ENCODE measurements around the gene MAP2K2. TPM values are rescaled to one million over a fixed set of nuclear protein-coding genes. Genes with fewer than 3 reads are reported as not detected.

Gene MAP2K2
- total RNA-seq, 2 donors from 2014 or later, result 191 TPM

DNA sequence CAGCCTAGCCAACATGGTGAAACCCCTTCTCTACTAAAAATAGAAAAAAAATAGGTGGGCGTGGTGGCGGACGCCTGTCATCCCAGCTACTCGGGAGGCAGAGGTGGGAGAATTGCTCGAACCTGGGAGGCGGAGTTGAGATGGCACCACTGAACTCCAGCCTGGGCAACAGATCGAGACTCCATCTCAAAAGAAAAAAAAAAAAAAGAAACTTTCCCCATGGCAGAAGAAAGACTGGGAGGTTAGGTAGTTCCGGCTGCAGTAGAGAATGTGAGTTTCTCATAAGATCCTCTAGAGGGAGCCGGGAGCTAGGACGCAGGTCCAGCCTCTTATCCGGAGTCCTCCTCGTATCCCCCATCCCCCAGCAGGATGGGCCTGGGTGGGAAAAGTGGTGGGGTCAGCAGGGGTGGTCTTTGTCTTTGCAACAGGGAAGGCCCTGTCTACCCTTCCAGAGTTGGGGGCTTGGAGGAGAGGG lies 16.4 kb upstream of the MAP2K2 start:
- Mint-ChIP-seq H3K9me3 (no peaks in the 10 kb centered on the region), H3K4me3 (no peak overlapping the region), H3K27ac (no peak overlapping the region), H3K27me3 (ENCODE audit: insufficient read depth) (peaks cover 13% of the 10 kb centered on the region), H3K36me3 (ENCODE audit: low read depth) (no peaks in the 10 kb centered on the region), H3K4me1 (peaks cover 1% of the 10 kb centered on the region)
- Histone ChIP-seq H3K4me1 (ENCODE audit: control insufficient read depth, insufficient read depth, low read length) (no peaks in the 10 kb centered on the region), H3K36me3 (ENCODE audit: control insufficient read depth, insufficient read depth, low read length) (no peaks in the 10 kb centered on the region), H3K9me3 (ENCODE audit: control insufficient read depth, low read length) (no peaks in the 10 kb centered on the region), H3K9ac (ENCODE audit: extremely low read depth, low read length, poor library complexity, severe bottlenecking) (no peak overlapping the region), H3K4me3 (ENCODE audit: low read length) (no peak overlapping the region), H3K27me3 (ENCODE audit: control insufficient read depth, insufficient read depth, low read length, poor library complexity, severe bottlenecking) (peaks cover under 1% of the 10 kb centered on the region), H3K27ac (ENCODE audit: low read depth, low read length) (no peak overlapping the region)
- WGBS, 2 experiments (ENCODE audit: insufficient coverage in 1 of 2, insufficient read length in 1 of 2), result 45 to 50% methylated on average over 2 to 10 of the region's 12 CpGs
- TF ChIP-seq, protein P1, sequence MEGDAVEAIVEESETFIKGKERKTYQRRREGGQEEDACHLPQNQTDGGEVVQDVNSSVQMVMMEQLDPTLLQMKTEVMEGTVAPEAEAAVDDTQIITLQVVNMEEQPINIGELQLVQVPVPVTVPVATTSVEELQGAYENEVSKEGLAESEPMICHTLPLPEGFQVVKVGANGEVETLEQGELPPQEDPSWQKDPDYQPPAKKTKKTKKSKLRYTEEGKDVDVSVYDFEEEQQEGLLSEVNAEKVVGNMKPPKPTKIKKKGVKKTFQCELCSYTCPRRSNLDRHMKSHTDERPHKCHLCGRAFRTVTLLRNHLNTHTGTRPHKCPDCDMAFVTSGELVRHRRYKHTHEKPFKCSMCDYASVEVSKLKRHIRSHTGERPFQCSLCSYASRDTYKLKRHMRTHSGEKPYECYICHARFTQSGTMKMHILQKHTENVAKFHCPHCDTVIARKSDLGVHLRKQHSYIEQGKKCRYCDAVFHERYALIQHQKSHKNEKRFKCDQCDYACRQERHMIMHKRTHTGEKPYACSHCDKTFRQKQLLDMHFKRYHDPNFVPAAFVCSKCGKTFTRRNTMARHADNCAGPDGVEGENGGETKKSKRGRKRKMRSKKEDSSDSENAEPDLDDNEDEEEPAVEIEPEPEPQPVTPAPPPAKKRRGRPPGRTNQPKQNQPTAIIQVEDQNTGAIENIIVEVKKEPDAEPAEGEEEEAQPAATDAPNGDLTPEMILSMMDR (conservative IDR thresholded peaks at IDR 0.05), result peak; percentile 66
- DNase-seq, result peak; percentile 78

- H3K9ac ChIP-seq (ENCODE audit: extremely low read depth, low read length, poor library complexity, severe bottlenecking), result no peak overlapping the region
- Mint-ChIP-seq H3K4me1 (peaks cover 1% of the 10 kb centered on the region), H3K27ac (no peak overlapping the region), H3K36me3 (ENCODE audit: low read depth) (no peaks in the 10 kb centered on the region), H3K9me3 (no peaks in the 10 kb centered on the region), H3K27me3 (ENCODE audit: insufficient read depth) (peaks cover 11% of the 10 kb centered on the region), H3K4me3 (no peak overlapping the region)
- no peak overlapping the region for H3K4me3 ChIP-seq (ENCODE audit: low read length)
- H3K4me1 ChIP-seq (ENCODE audit: control insufficient read depth, insufficient read depth, low read length), result no peaks in the 10 kb centered on the region
- H3K27ac ChIP-seq (ENCODE audit: low read depth, low read length), result no peak overlapping the region
- TF ChIP-seq, protein P1 (conservative IDR thresholded peaks at IDR 0.05), result peak; percentile 83
- peak; percentile 96 for DNase-seq
- 41 to 51% methylated on average over 11 to 14 of the region's 14 CpGs for WGBS, 2 experiments (ENCODE audit: insufficient coverage in 1 of 2, insufficient read length in 1 of 2)
- no peaks in the 10 kb centered on the region for H3K9me3 ChIP-seq (ENCODE audit: control insufficient read depth, low read length)
- H3K36me3 ChIP-seq (ENCODE audit: control insufficient read depth, insufficient read depth, low read length), result no peaks in the 10 kb centered on the region
- H3K27me3 ChIP-seq (ENCODE audit: control insufficient read depth, insufficient read depth, low read length, poor library complexity, severe bottlenecking), result no peaks in the 10 kb centered on the region
Observed at GRCh38 chr19:4139614-4140236, 15.8 kb upstream of the MAP2K2 start.

- no peak overlapping the region for H3K27ac Mint-ChIP-seq
- Histone ChIP-seq H3K27me3 (ENCODE audit: control insufficient read depth, insufficient read depth, low read length, poor library complexity, severe bottlenecking) (no peaks in the 10 kb centered on the region), H3K4me3 (ENCODE audit: low read length) (no peak overlapping the region), H3K4me1 (ENCODE audit: control insufficient read depth, insufficient read depth, low read length) (no peaks in the 10 kb centered on the region), H3K9me3 (ENCODE audit: control insufficient read depth, low read length) (no peaks in the 10 kb centered on the region), H3K9ac (ENCODE audit: extremely low read depth, low read length, poor library complexity, severe bottlenecking) (no peak overlapping the region), H3K36me3 (ENCODE audit: control insufficient read depth, insufficient read depth, low read length) (no peaks in the 10 kb centered on the region), H3K27ac (ENCODE audit: low read depth, low read length) (no peak overlapping the region)
- H3K36me3 Mint-ChIP-seq (ENCODE audit: low read depth), result no peaks in the 10 kb centered on the region
- no peak for DNase-seq
- 85 to 87% methylated on average over 5 of the region's 5 CpGs for WGBS, 2 experiments (ENCODE audit: insufficient coverage in 1 of 2, insufficient read length in 1 of 2)
- no peaks in the 10 kb centered on the region for H3K9me3 Mint-ChIP-seq
- peaks cover 6% of the 10 kb centered on the region for H3K27me3 Mint-ChIP-seq (ENCODE audit: insufficient read depth)
- peaks cover 1% of the 10 kb centered on the region for H3K4me1 Mint-ChIP-seq
- TF ChIP-seq, protein P1 (conservative IDR thresholded peaks at IDR 0.05), result no peak
- H3K4me3 Mint-ChIP-seq, result no peak overlapping the region
Observed at GRCh38 chr19:4138445-4138844, 14.5 kb upstream of the MAP2K2 start.
